Endometrial microvascular endothelial cells (primary cell): ENCODE results near the gene PAEP. TPM values are rescaled to one million over a fixed set of nuclear protein-coding genes. Genes with fewer than 3 reads are reported as not detected.

Experiments used
- total RNA-seq: library from RNA; depleted of rRNA; stranded (reverse); fragments of >200 nt; gene quantifications from one replicate; pipeline ENCODE4 v1.2.3, GENCODE V29; 2015; ENCODE audit errors: inconsistent ontology term

PAEP gene
- total RNA-seq, 1 donor from 2014 or later = not detected

Other genes starting within 250 kb of the PAEP start
- gene PPP1R26, start 82.0 kb upstream of the PAEP start, total RNA-seq = 7.5 TPM
- gene MRPS2, start 61.1 kb upstream of the PAEP start, total RNA-seq = 55.9 TPM
- gene LCN1, start 40.3 kb upstream of the PAEP start, total RNA-seq = not detected
- not detected for gene OBP2A, start 15.6 kb upstream of the PAEP start, total RNA-seq
- gene GLT6D1, start 77.8 kb downstream of the PAEP start, total RNA-seq = not detected
- not detected for gene LCN9, start 101.6 kb downstream of the PAEP start, total RNA-seq
- not detected for gene SOHLH1, start 137.7 kb downstream of the PAEP start, total RNA-seq
- gene KCNT1, start 140.4 kb downstream of the PAEP start, total RNA-seq = not detected